Choroid plexus epithelial cell (primary cell): ENCODE measurements around the gene GNB1L.

Source experiments
- DNase-seq: peaks from one replicate; pipeline ENCODE4 v3.0.0-alpha.2; 2010; ENCODE audit warnings: low read depth
- H3K4me3 ChIP-seq: 2 replicates; pipeline ENCODE4 v1.5.1; 2011; ENCODE audit warnings: low read depth, mild to moderate bottlenecking, control low read depth, low read length, moderate library complexity
- TF ChIP-seq, protein P1 (sequence below): conservative IDR thresholded peaks from 2 replicates; pipeline ENCODE4 v1.5.1; 2011; ENCODE audit warnings: low read depth, mild to moderate bottlenecking, control low read depth, inconsistent platforms, low read length, moderate library complexity

Gene GNB1L

DNA sequence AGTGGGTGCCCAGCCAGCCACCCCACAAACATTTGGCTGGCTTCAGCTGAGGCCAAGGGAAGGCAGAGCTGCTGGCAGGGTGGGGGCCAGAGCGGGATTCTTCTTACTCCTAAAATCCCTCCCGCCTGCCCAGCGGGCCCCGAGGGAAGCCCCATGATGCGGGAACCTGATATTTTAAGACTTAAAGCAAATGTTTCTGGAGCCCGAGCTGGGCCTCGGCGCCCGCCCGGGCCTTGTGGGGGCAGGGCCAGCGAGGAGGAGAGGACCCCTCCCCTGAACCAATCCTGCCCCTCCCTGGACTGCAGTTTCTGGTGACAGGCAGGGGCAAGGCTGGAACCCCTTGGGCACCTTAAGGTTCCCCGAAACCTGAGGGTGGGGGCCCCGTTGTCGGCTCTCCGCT, 114.1 kb downstream of the GNB1L start:
- DNase-seq, result no peak
- TF ChIP-seq, protein P1, sequence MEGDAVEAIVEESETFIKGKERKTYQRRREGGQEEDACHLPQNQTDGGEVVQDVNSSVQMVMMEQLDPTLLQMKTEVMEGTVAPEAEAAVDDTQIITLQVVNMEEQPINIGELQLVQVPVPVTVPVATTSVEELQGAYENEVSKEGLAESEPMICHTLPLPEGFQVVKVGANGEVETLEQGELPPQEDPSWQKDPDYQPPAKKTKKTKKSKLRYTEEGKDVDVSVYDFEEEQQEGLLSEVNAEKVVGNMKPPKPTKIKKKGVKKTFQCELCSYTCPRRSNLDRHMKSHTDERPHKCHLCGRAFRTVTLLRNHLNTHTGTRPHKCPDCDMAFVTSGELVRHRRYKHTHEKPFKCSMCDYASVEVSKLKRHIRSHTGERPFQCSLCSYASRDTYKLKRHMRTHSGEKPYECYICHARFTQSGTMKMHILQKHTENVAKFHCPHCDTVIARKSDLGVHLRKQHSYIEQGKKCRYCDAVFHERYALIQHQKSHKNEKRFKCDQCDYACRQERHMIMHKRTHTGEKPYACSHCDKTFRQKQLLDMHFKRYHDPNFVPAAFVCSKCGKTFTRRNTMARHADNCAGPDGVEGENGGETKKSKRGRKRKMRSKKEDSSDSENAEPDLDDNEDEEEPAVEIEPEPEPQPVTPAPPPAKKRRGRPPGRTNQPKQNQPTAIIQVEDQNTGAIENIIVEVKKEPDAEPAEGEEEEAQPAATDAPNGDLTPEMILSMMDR, result no peak
- H3K4me3 ChIP-seq, result no peak overlapping the region

DNA sequence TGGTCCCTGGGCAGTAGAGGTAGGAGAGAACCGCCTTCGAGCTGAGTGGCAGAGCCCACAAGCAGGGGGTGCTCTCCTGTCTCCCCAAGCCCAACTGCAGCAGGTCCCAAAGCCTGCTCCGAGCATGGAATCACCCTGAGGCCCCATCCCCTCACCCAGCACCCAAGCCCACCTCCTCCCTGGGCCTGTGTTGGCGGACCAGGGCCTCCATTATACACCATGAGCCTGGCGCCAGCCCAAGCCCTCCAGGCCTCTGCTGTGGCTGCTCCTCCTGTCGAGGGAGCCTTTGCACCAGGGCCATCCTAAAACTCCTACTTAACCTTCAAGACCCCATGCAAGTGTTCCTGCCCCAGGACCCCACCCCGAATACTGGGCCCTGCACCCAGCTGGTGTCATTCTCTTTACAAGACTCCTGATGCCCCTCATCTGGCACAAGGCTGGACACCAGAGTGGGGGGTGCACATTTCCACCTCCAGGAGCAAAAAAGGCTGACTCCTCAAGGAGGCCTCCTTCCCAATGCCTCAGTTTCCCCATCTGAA, 114.7 kb downstream of the GNB1L start:
- no peak for DNase-seq
- TF ChIP-seq, protein P1, result no peak
- H3K4me3 ChIP-seq, result no peak overlapping the region

- DNase-seq, result no peak
- TF ChIP-seq, protein P1, result no peak
- no peak overlapping the region for H3K4me3 ChIP-seq
These were observed 115.2 kb downstream of the GNB1L start for GRCh38 chr22:19739448-19739895.

DNA sequence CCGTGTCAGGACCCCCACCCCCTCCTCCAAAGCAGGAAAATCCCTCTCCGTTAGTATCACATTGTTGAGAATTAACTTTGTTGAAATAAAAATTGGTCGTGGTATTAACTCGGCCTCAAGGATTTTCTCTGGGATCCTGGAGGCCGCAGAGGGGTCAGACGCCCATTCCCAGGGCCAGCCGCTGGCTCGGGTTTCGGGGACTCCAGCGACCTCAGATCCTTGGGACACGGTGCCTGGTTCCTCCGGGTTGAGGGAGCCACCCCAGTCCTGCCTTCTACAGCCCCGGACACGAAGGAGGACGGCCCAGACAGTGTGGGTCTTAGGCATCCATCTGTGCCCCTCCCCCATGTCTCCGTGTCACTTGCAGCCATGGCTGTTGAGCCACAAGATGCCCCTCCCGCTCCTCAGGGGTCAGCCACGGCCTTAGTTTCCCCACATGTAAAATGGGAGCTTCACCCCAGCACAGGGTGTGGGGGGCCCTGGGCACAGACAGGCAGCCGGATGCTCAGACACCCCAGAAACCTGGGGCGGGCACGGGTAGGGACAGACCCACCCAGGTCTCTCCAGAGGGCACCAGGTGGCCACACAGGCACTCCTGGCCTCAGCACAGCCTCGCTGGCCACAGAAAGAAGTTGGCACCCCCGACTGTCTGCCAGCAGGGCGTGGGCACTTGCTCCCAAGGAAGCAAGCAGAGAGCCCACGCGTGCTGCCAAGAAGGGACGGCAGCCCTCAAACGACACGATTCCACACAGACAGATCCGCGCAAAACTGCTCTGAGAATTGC, 115.8 kb downstream of the GNB1L start:
- no peak overlapping the region for H3K4me3 ChIP-seq
- no peak for DNase-seq
- TF ChIP-seq, protein P1, result no peak

- no peak for DNase-seq
- TF ChIP-seq, protein P1, result no peak
- H3K4me3 ChIP-seq, result no peak overlapping the region
These were observed 116.6 kb downstream of the GNB1L start for GRCh38 chr22:19737846-19738663.

GRCh38 chr22:19735665-19736510, 118.8 kb downstream of the GNB1L start:
- no peak overlapping the region for H3K4me3 ChIP-seq
- TF ChIP-seq, protein P1, result no peak
- no peak for DNase-seq
